ENCODE measurements around the gene CEMP1. TPM values are rescaled to one million over a fixed set of nuclear protein-coding genes. Genes with fewer than 3 reads are reported as not detected.
A peak's percentile ranks its signal among the peaks of the same experiment; 100 is the strongest.

Gene CEMP1
- total RNA-seq, 1 donor from 2014 or later: 0.62 TPM

GRCh38 chr16:2514333-2515179 is 16.7 kb downstream of the CEMP1 start:
- Mint-ChIP-seq H3K27ac (peak overlapping the region; percentile 98), H3K4me1 (ENCODE audit: low read depth) (peaks cover 36% of the 10 kb centered on the region), H3K4me3 (ENCODE audit: low read depth) (peak overlapping the region; percentile 94), H3K27me3 (no peaks in the 10 kb centered on the region), H3K9me3 (ENCODE audit: low read depth) (no peaks in the 10 kb centered on the region), H3K36me3 (ENCODE audit: insufficient read depth) (peaks cover 2% of the 10 kb centered on the region)
- no peak for TF ChIP-seq CTCF (IDR thresholded peaks at IDR 0.05; ENCODE audit: unreplicated experiment)
- DNase-seq (ENCODE audit: low spot score, unreplicated experiment): peak; percentile 39

- Mint-ChIP-seq H3K4me1 (ENCODE audit: low read depth) (peaks cover 36% of the 10 kb centered on the region), H3K27ac (peak within 1 kb of the TSS; percentile 100), H3K27me3 (no peaks in the 10 kb centered on the region), H3K36me3 (ENCODE audit: insufficient read depth) (peaks cover 2% of the 10 kb centered on the region), H3K9me3 (ENCODE audit: low read depth) (no peaks in the 10 kb centered on the region), H3K4me3 (ENCODE audit: low read depth) (peak within 1 kb of the TSS; percentile 94)
- TF ChIP-seq CTCF (IDR thresholded peaks at IDR 0.05; ENCODE audit: unreplicated experiment): no peak
- peak; percentile 88 for DNase-seq (ENCODE audit: low spot score, unreplicated experiment)
Observed at GRCh38 chr16:2513405-2514332, 17.5 kb downstream of the CEMP1 start, which contains the start of gene ATP6V0C. ATP6V0C (plus strand) TSS chr16:2513952; CDS start chr16:2514104, 152 bp downstream.

DNA sequence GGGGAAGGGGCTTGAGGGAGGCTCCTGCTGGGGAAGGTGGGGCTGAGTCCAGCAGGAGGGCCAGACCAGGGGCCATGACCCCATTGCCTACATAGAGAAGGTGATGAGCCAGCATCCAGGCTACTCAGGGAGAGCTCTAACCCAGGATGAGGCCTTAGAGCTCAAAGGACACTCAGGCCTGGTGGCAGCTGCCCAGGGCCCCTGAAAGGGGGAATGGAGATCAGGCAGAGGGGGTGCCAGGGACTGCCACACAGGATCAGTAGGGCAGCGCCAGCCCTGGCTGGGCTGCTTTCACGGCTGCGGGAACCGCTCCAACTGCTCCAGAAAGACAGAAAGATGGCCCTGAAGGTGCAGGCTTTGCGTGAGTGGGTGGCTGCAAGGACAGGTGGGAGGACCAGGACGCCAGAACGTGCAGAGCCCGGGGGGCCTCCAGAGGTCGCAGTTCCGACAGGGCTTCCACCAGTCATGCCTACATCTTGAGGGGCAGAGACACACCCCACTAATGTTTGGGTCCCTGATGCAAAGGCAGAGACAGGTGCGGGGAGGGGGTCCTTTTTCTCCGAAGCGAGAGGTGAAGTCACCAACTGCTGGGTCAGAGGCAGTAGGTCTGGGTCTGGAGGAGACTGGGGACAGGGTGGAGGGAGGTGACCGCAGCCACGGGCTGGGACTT is 18.3 kb downstream of the CEMP1 start:
- Mint-ChIP-seq H3K27ac (peak overlapping the region; percentile 100), H3K4me1 (ENCODE audit: low read depth) (peaks cover 36% of the 10 kb centered on the region), H3K4me3 (ENCODE audit: low read depth) (peak overlapping the region; percentile 85), H3K27me3 (no peaks in the 10 kb centered on the region), H3K36me3 (ENCODE audit: insufficient read depth) (peaks cover 2% of the 10 kb centered on the region), H3K9me3 (ENCODE audit: low read depth) (no peaks in the 10 kb centered on the region)
- TF ChIP-seq CTCF (IDR thresholded peaks at IDR 0.05; ENCODE audit: unreplicated experiment): peak; percentile 54
- DNase-seq (ENCODE audit: low spot score, unreplicated experiment): no peak

- no peak for TF ChIP-seq CTCF (IDR thresholded peaks at IDR 0.05; ENCODE audit: unreplicated experiment)
- DNase-seq (ENCODE audit: low spot score, unreplicated experiment): no peak
- Mint-ChIP-seq H3K27me3 (no peaks in the 10 kb centered on the region), H3K27ac (peak overlapping the region; percentile 100), H3K4me3 (ENCODE audit: low read depth) (peak overlapping the region; percentile 85), H3K36me3 (ENCODE audit: insufficient read depth) (peaks cover 2% of the 10 kb centered on the region), H3K4me1 (ENCODE audit: low read depth) (peaks cover 36% of the 10 kb centered on the region), H3K9me3 (ENCODE audit: low read depth) (no peaks in the 10 kb centered on the region)
Observed at GRCh38 chr16:2511996-2512734, 19.0 kb downstream of the CEMP1 start.

Measured in progenitor cell of endocrine pancreas (in vitro differentiated cells).